Loucy (cell line): ENCODE measurements around the gene KRT8.
"Not testable (repeated sequence)": the region's sequence is repeated elsewhere in the genome, so short reads cannot be mapped to it uniquely, and the experiment has no call there.

Source experiments
- H2AFZ ChIP-seq: fragments of 200-600 bp; sonication (generic); 2 replicates; pipeline ENCODE4 v1.6.0; 2016; ENCODE audit warnings: antibody characterized with exemption, mild to moderate bottlenecking, low read length, moderate library complexity
- H3F3A ChIP-seq: fragments of 200-600 bp; 2 replicates; pipeline ENCODE4 v1.6.0; 2016; ENCODE audit warnings: antibody characterized with exemption, low read depth, mild to moderate bottlenecking
- H3K27me3 ChIP-seq: fragments of 200-600 bp; sonication (generic); 2 replicates; pipeline ENCODE4 v1.6.1; 2014; ENCODE audit warnings: low read length, mild to moderate bottlenecking; ENCODE audit not compliant: insufficient read depth, poor library complexity, severe bottlenecking
- H3K36me3 ChIP-seq: fragments of 200-600 bp; sonication (generic); 2 replicates; pipeline ENCODE4 v1.6.1; 2016; ENCODE audit warnings: low read length; ENCODE audit not compliant: insufficient read depth
- H3K4me1 ChIP-seq: fragments of 200-600 bp; sonication (generic); 2 replicates; pipeline ENCODE4 v1.5.1; 2014; ENCODE audit warnings: low read length, mild to moderate bottlenecking; ENCODE audit not compliant: insufficient read depth, poor library complexity, severe bottlenecking
- H3K4me2 ChIP-seq: fragments of 200-600 bp; sonication (generic); 2 replicates; pipeline ENCODE4 v1.6.0; 2014; ENCODE audit warnings: antibody characterized with exemption, low read length, low read depth, mild to moderate bottlenecking; ENCODE audit not compliant: poor library complexity, severe bottlenecking
- H3K4me3 ChIP-seq: fragments of 200-600 bp; sonication (generic); 2 replicates; pipeline ENCODE4 v1.5.1; 2014; ENCODE audit warnings: low read length, mild to moderate bottlenecking, mixed read lengths; ENCODE audit not compliant: poor library complexity, severe bottlenecking
- H3K79me2 ChIP-seq: fragments of 200-600 bp; sonication (generic); 2 replicates; pipeline ENCODE4 v1.6.1; 2014; ENCODE audit warnings: low read length; ENCODE audit not compliant: insufficient read depth
- H3K9ac ChIP-seq: fragments of 200-600 bp; sonication (generic); 2 replicates; pipeline ENCODE4 v1.6.0; 2014; ENCODE audit warnings: mild to moderate bottlenecking, low read depth, low read length, moderate library complexity; ENCODE audit not compliant: poor library complexity, severe bottlenecking
- H3K9me2 ChIP-seq: fragments of 200-600 bp; sonication (generic); replicated peaks from 2 replicates; pipeline ENCODE4 v1.6.1; 2016; ENCODE audit warnings: low read depth, low read length, mixed read lengths
- H3K9me3 ChIP-seq: fragments of 200-600 bp; sonication (generic); 2 replicates; pipeline ENCODE4 v1.6.1; 2014; ENCODE audit warnings: mild to moderate bottlenecking, antibody characterized with exemption, low read length, low read depth; ENCODE audit not compliant: insufficient read depth
- H4K20me1 ChIP-seq: fragments of 200-600 bp; sonication (generic); 2 replicates; pipeline ENCODE4 v1.6.0; 2014; ENCODE audit warnings: antibody characterized with exemption, low read length, mild to moderate bottlenecking; ENCODE audit not compliant: insufficient read depth, poor library complexity, severe bottlenecking
- EZH2phosphoT487 ChIP-seq: fragments of 200-600 bp; IDR thresholded peaks from 2 replicates; pipeline ENCODE4 v1.6.1; 2018; ENCODE audit warnings: antibody characterized with exemption, mild to moderate bottlenecking, moderate library complexity, borderline replicate concordance
- TF ChIP-seq, protein P1 (sequence below): fragments of 200-600 bp; sonication (generic); conservative IDR thresholded peaks from 2 replicates; pipeline ENCODE4 v1.5.1; 2014; ENCODE audit warnings: mild to moderate bottlenecking, antibody characterized with exemption, low read length

KRT8 gene

DNA sequence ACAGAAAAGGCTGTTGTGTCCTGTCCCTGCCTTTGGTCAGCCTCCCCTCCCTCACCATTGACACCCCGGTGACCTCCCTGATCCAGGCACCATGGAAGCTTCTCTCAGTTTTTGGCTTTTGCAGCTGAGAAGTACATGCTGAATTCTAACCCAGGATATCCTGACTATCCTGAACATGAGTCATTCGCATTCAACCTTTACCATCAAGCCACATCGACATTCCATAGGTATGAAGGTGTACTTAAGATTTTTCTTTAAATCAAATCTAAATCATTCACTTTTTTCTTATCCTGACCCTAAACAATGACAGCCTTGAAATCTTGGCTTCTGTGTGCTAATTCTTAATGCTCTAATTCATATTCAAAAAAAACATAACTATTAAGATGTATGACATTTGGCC lies 47.4 kb downstream of the KRT8 start:
- no peaks in the 10 kb centered on the region for H3K36me3 ChIP-seq
- no peaks in the 10 kb centered on the region for H3K9me2 ChIP-seq
- no peaks in the 10 kb centered on the region for H3K4me1 ChIP-seq
- no peak for TF ChIP-seq EZH2phosphoT487
- TF ChIP-seq, protein P1, sequence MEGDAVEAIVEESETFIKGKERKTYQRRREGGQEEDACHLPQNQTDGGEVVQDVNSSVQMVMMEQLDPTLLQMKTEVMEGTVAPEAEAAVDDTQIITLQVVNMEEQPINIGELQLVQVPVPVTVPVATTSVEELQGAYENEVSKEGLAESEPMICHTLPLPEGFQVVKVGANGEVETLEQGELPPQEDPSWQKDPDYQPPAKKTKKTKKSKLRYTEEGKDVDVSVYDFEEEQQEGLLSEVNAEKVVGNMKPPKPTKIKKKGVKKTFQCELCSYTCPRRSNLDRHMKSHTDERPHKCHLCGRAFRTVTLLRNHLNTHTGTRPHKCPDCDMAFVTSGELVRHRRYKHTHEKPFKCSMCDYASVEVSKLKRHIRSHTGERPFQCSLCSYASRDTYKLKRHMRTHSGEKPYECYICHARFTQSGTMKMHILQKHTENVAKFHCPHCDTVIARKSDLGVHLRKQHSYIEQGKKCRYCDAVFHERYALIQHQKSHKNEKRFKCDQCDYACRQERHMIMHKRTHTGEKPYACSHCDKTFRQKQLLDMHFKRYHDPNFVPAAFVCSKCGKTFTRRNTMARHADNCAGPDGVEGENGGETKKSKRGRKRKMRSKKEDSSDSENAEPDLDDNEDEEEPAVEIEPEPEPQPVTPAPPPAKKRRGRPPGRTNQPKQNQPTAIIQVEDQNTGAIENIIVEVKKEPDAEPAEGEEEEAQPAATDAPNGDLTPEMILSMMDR: no peak
- H2AFZ ChIP-seq: no peak overlapping the region
- H3K4me3 ChIP-seq: no peak overlapping the region
- H3K4me2 ChIP-seq: no peak overlapping the region
- H3K79me2 ChIP-seq: no peaks in the 10 kb centered on the region
- H4K20me1 ChIP-seq: no peaks in the 10 kb centered on the region
- H3F3A ChIP-seq: no peaks in the 10 kb centered on the region
- no peaks in the 10 kb centered on the region for H3K9me3 ChIP-seq
- H3K27me3 ChIP-seq: no peaks in the 10 kb centered on the region
- no peak overlapping the region for H3K9ac ChIP-seq

DNA sequence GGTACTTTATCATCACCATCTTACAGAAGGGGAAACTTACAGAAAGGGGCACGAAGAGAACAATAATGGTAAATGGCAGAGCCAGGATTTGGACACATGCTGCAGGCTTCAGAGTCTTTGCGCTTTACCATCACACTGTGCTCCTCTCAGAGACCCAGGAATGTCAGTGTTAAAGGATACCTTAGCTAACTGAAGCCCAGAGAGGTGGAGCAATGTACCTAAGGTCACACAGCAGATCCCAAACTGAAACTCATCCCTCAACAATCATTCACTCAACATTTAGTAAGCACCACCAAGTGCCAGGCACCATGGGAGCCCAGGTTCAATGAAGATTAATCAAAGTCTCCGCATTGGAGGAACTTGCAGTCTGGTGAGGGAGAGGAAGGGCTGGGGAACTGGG lies 48.1 kb downstream of the KRT8 start:
- Histone ChIP-seq H3K4me3 (no peak overlapping the region), H2AFZ (no peak overlapping the region), H3K4me2 (no peak overlapping the region), H4K20me1 (no peaks in the 10 kb centered on the region), H3K9me3 (no peaks in the 10 kb centered on the region), H3K4me1 (no peaks in the 10 kb centered on the region), H3K9me2 (no peaks in the 10 kb centered on the region), H3K36me3 (no peaks in the 10 kb centered on the region), H3K79me2 (no peaks in the 10 kb centered on the region), H3K27me3 (no peaks in the 10 kb centered on the region), H3F3A (no peaks in the 10 kb centered on the region), H3K9ac (no peak overlapping the region)
- TF ChIP-seq, protein P1: no peak

DNA sequence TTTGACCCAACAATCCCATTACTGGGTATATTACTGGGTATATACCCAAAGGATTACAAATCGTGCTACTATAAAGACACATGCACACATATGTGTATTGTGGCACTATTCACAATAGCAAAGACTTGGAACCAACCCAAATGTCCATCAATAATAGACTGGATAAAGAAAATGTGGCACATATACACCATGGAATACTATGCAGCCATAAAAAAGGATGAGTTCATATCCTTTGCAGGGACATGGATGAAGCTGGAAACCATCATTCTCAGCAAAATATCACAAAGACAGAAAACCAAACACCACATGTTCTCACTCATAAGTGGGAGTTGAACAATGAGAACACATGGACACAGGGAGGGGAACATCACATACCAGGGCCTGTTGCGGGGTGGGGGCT lies 48.8 kb downstream of the KRT8 start:
- H4K20me1 ChIP-seq, H3K9me2 ChIP-seq, H3F3A ChIP-seq, H3K79me2 ChIP-seq, H3K4me3 ChIP-seq, H3K4me1 ChIP-seq, H3K9ac ChIP-seq, H3K4me2 ChIP-seq, H3K9me3 ChIP-seq, H2AFZ ChIP-seq, H3K36me3 ChIP-seq, H3K27me3 ChIP-seq: not testable (repeated sequence)

DNA sequence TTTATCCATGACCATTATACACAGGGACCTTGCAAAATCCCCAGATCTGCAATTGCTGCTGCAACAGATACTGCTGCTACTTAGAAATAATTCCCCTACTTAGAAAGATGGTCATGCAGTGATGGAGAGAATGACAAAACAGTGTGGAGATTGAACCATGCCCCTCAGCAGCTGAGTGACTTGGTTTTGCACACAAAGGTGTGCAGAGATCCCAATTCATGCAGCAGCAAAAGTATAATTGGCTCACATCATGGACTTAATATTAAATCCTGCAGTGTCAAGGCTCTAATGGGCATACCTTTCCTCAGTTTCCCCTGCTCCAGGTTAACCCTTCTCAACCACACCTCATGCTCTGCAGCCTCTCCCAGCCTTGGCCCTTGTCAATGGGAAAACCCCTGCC lies 53.1 kb downstream of the KRT8 start:
- no peak overlapping the region for H2AFZ ChIP-seq
- no peaks in the 10 kb centered on the region for H3K9me3 ChIP-seq
- no peaks in the 10 kb centered on the region for H3K79me2 ChIP-seq
- H4K20me1 ChIP-seq: no peaks in the 10 kb centered on the region
- no peaks in the 10 kb centered on the region for H3K4me1 ChIP-seq
- no peaks in the 10 kb centered on the region for H3K9me2 ChIP-seq
- no peaks in the 10 kb centered on the region for H3F3A ChIP-seq
- no peak overlapping the region for H3K9ac ChIP-seq
- H3K4me2 ChIP-seq: no peak overlapping the region
- TF ChIP-seq EZH2phosphoT487: no peak
- TF ChIP-seq, protein P1: no peak
- H3K36me3 ChIP-seq: no peaks in the 10 kb centered on the region
- H3K27me3 ChIP-seq: no peaks in the 10 kb centered on the region
- H3K4me3 ChIP-seq: no peak overlapping the region
